H54 (cell line): ENCODE results near the gene SCPEP1.
"Not testable (repeated sequence)": the region's sequence is repeated elsewhere in the genome, so short reads cannot be mapped to it uniquely, and the experiment has no call there.

Source experiments
- DNase-seq: peaks from one replicate; pipeline ENCODE4 v3.0.0; 2011; ENCODE audit warnings: low spot score, mixed read lengths; ENCODE audit not compliant: insufficient read length
- FAIRE-seq: peaks from 3 replicates; lab custom pipeline; 2011; peaks lifted over from hg19 to GRCh38; lab: Jason Lieb, UNC
- POLR2A ChIP-seq: IDR thresholded peaks from 2 replicates; pipeline ENCODE4 v1.6.1; 2011; ENCODE audit warnings: low read depth, mild to moderate bottlenecking, low read length

Gene SCPEP1, protein sequence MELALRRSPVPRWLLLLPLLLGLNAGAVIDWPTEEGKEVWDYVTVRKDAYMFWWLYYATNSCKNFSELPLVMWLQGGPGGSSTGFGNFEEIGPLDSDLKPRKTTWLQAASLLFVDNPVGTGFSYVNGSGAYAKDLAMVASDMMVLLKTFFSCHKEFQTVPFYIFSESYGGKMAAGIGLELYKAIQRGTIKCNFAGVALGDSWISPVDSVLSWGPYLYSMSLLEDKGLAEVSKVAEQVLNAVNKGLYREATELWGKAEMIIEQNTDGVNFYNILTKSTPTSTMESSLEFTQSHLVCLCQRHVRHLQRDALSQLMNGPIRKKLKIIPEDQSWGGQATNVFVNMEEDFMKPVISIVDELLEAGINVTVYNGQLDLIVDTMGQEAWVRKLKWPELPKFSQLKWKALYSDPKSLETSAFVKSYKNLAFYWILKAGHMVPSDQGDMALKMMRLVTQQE

DNA sequence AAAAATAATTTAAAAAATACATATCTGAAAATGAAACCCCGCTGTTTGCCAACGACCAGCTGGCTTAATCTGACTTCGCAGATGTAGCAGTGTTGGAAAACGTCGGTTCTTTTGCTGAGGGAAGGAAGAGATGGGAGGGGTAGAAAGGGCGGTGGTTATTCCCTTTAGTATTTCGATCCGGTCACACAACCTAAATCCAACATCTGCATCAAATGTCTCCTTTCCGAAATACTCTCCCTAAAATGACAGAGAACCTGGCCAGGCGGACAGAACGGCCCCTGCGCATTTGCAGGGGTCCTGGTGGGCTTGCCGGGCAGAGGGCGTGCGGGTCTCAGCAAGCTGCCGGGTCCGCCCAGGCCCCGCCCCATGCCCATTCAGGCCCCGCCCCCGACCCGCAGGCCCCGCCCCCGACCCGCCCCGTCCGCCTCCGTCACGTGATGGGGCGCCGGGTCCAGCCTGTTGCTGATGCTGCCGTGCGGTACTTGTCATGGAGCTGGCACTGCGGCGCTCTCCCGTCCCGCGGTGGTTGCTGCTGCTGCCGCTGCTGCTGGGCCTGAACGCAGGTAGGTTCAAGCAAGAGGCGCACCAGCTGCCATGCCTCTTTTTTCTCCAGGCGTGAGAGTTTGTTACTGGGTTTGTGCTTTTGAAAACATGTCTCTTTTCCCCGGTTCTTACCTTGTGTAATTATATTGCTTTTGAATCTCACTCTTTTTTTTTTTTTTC, at the start of gene SCPEP1:
TSS of gene SCPEP1 (plus strand) at position 459 of the 723 bp plus-strand sequence. CDS start at position 488, 29 bp downstream.
- FAIRE-seq (no peak), DNase-seq (peak; percentile 96)
- TF ChIP-seq POLR2A = peak; percentile 96

DNA sequence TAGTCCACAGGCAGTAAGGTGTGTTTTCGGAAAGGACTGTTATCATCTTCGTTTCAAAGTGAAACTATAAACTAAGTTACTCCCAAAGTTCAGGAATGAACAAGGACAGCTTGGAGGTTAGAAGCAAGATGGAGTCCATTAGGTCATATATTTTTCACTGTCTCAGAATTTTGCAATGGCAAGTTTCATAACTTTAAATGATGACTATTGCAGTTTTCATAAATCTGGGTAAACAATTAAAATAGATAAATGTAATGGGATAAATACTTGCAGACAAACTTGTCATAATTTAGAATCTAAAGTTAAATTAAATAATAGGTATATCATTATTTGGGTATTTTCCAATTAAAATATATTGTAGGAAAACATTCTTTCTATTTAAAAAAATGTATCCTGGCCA, 49.3 kb upstream of the SCPEP1 start:
- TF ChIP-seq POLR2A = no peak
- DNase-seq = no peak
- no peak for FAIRE-seq

DNA sequence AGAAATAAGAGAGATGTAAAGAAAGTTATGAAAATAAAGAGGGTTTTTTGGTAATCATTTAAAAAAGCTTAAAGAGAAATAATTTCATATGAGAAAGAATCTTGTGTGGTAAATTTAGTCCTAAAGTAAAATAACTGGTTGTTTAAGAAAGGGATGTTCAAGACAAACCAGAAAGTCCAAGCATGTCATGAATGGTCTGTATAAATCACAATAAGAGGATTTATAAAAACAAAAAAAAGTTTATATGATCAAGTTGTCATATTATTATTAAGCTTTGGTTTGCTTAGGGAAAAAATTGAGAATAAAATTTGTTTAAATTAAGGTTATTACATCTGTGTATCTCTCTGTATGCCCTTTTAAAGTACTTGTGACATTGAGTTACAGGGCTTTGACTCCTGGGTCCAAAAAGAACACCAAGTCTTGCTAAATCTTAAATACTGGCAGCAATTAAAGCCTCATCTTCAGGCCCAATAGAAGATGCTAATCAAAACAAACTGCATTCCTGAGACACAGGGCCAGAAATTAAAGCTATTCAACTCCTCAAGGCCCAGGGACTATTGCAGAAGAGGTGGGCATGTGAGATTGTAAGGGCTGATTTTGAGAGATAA, 48.5 kb upstream of the SCPEP1 start:
- DNase-seq (no peak), FAIRE-seq (no peak)
- TF ChIP-seq POLR2A = no peak

DNA sequence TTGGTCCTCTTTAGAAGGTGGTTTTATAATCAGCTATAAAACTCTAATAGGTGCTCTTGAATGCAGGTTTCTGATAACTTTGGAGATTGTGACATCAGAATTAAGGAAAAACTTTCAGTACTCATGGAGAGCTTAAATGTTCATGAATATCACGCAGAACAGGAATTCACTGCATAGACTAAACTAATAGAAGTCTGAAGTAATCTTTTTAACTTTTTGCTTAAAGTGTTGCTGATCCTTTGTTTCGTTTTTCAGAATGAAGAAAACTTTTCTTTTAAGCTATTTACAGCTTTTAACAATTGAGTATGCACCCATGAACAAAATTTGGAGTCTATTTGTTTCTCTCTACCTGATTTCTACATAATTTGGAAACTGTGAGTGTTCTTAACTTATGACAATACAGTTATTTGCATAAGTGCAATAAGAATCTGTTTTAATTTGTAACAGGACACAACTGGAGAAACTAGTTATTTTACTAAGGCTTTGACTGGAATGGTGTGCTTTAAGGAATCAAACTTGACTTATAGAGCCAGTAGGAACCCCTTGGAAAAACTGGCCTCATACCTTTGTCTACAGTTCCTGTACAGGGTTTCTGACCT, 47.1 kb upstream of the SCPEP1 start:
- DNase-seq (no peak), FAIRE-seq (no peak)
- no peak for TF ChIP-seq POLR2A

DNA sequence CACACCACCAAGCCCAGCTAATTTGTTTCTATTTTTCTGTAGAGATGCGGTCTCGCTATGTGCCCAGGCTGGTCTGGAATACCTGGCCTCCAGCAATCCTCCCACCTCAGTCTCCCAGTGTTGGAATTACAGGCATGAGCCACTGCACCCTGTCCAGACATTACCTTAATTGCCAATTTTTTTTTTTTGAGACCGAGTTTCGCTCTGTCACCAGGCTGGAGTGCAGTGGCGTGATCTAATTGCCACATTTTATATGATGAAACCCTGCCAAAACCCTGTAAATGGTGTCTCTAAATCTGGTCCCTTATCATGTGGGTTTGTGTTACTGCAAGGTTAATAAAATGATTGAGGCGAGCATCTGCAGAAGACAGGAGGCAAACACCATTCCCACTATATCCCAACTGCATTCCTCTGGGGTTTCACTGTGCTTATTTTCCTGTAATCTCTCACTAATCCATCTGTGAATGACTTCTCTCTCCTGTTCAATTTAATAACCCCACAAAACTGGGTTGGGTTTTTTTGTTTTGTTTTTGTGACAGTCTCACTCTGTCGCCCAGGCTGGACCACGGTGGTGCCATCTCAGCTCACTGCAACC, 44.7 kb upstream of the SCPEP1 start:
- no peak for DNase-seq
- FAIRE-seq = no peak
- no peak for TF ChIP-seq POLR2A

DNA sequence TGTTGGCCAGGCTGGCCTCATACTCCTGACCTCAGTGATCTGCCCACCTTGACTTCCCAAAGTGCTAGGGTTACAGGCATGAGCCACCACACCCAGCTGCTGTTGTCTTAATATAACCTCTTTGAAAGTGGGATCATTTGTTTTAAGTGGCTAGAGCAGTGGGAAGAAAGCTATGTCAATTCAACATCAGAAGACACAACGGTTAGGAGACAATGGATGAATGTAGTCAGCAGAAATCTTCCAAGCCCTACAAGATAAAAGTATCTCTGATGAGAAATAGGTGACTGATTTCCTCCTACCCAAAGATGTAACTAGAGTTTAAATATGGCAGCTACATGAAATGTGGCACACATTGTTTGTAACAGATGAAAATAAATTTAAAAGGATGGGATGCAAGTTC, 44.1 kb upstream of the SCPEP1 start:
- FAIRE-seq (no peak), DNase-seq (no peak)

DNA sequence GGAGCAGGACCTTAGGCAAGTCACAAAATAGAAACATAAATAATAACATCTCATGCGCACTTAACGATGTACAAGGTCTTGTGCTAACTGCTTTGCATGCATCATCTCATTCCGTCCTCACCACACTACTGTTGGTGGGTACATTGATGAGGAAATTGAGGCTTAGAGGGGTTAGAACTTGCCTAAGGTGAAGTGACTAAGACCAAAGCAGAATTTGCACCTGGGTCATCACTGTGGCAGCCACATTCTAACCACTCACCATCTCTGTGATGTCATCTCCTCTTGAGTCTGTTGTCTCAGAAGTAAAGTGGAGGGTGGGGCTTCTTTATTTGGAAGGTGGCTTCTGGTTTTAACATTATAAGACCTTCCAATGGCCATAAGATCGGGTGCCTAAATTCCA, 43.7 kb upstream of the SCPEP1 start:
- FAIRE-seq (no peak), DNase-seq (no peak)
- TF ChIP-seq POLR2A = no peak

More for the DNA sequence above, 44.1 kb upstream of the SCPEP1 start:
- no peak for TF ChIP-seq POLR2A

DNA sequence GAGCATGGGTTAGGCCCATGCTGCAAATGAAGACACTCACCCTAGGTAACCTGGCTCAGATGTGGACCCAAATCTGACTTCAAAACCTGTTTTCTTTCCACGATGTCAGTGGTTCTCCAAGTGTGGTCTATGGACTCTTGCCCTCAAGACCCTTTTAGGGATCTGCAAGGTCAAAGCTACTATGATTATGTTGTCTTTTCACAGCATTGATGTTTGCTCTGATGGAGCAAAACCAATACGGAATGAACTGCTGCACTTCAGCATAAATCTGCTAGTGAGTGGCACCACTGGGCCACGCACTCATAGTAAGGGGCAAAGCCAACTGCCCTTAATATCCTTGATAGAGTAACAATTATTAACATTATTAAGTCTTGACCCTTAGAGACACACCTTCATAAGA, 42.5 kb upstream of the SCPEP1 start:
- TF ChIP-seq POLR2A = no peak
- no peak for DNase-seq
- FAIRE-seq = no peak

DNA sequence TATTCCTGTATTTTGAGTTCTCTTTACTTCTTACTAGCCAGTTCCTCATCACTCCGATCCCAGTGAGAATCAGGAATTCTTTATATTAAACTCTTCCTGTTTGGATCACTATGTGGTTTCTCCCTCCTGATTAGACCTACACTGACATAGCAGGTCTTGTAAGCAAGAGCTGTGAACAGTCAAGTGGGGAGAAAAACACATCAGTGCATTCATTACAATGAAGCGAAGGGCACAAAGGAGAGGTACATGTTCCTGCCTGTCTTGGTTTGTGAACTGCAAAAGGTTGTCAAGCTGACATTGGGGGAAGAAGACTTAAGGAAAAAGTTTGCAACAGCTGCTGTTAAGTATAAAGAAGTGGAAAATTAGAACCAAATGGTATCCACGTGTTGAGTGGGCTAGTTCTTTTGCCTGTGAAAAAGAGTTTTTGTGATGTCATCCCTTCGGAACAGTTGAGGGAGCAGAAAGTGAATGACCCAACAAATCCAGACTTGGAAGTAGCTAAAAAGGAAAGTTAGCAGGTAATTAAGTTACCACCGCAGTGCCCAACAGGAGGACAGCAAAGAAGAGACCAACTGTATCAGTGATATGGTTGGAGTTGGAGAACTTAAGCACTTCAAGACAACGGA, 41.1 kb upstream of the SCPEP1 start:
- FAIRE-seq (no peak), DNase-seq (no peak)
- no peak for TF ChIP-seq POLR2A

DNA sequence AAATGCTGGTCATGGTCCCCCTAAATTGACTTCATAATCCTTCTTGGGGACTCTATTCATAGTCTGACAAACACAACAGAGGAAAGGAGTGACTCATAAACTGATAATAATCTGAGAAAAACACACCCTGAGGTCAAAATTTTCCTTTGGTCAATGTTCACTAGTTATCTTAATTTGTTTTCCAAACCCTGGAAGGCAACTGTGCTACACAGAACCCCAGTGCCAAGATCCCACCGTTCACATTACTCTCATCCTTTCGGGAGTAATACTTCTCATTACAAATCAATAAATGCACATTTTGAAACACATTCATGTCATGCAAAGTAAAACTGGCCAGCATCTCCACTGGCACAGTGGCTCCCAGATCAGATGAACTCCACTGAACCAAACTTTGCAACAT, 40.2 kb upstream of the SCPEP1 start:
- DNase-seq (no peak), FAIRE-seq (no peak)
- TF ChIP-seq POLR2A = no peak

DNA sequence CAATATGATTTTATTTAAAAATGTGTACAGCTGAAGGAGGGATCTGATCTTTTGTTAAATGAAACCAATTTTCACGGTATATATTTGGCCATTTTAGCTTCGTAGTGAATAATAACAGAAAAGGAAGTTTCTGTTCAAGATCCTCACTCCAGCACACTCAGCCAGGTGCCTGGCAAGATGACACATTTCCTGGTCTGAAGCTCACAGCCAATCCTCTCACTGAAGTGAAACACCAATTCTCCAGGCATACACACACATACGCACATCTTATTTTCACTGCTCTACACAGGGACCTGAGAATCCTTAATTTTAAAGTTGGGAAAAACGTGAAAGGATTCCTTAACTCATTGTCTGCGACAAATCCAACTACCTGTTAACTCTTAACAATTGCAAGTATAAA, 39.7 kb upstream of the SCPEP1 start:
- DNase-seq, FAIRE-seq: not testable (repeated sequence)

DNA sequence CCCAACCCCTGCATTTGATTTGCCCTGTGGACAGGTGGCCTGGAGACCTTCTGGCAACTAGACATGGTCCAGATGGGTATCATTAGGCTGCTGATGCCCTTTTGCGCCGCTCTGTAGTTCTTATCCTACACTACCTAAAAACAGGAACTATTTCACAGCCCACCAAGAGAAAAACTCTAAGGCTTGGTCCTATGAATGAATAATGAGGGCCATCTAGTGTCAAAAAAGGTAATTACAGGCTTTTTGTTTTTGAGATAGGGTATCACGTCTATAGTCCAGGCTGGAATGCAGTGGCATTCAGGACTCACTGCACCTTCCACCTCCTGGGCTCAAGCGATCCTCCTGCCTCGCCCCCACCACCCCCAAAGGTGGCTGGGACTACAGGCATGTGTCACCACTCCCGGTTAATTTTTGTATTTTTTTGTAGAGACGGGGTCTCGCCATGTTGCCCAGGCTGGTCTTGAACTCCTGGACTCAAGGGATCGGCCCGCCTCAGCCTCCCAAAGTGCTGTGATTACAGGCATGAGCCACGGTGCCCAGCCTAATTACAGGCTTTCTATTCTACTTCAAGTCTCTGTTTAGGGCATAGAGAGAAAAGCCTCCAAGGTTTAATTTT, 38.0 kb upstream of the SCPEP1 start:
- FAIRE-seq = peak; percentile 61
- peak; percentile 26 for DNase-seq
- TF ChIP-seq POLR2A = no peak
